Gastrocnemius medialis (tissue), 4 donors: ENCODE data around the gene TBC1D25.

Experiments used
- CTCF ChIP-seq, 5 experiments: fragments of 450-650 bp in 3 of 5; fragments of 200-600 bp in 2 of 5; sonication (generic) in 2 of 5; IDR thresholded peaks in 4 of 5; conservative IDR thresholded peaks in 1 of 5; 1 replicate in 4 of 5; 2 replicates in 1 of 5; pipeline ENCODE4 v1.5.1; 2016 to 2019; ENCODE audit warnings: antibody characterized with exemption in 5 of 5, mild to moderate bottlenecking in 3 of 5, moderate library complexity in 3 of 5
- POLR2A ChIP-seq, 2 donors: fragments of 450-650 bp; IDR thresholded peaks; one replicate each; pipeline ENCODE4 v1.6.1; 2017; ENCODE audit warnings: antibody characterized with exemption in 2 of 2, mild to moderate bottlenecking in 2 of 2, moderate library complexity in 2 of 2

DNA sequence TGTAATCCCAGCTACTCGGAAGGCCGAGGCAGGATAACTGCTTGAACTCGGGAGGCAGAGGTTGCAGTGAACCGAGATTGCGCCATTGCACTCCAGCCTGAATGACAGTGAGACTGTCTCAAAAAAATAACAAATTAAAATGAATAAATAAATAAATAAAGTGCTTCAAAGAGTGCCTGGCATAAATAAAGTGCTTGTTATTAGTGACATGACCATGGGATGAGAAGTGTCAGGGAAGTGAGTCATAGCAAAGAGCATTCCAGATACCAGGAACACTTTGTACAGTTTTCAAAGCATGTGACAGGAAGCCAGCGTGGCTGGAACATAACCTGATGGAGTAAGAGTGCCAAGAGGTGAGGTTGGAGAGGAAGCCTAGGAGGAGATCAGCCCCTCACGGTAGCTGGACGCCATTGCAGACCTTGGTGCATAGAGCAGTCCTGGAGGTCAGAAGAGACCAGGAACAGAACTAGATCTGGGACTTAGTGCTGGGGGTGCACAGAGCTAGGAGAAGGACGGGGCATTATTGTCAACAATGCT lies 51.8 kb downstream of the TBC1D25 start:
- TF ChIP-seq CTCF (IDR thresholded peaks at IDR 0.05 in 4 of 5, conservative IDR thresholded peaks at IDR 0.05 in 1 of 5) = no peak
- peak in 1 of 2 donors; percentile 41 for TF ChIP-seq POLR2A (IDR thresholded peaks at IDR 0.05)
